PFSK-1 (cell line): ENCODE measurements around the gene C2orf80.

Experiments used
- POLR2AphosphoS5 ChIP-seq: IDR thresholded peaks from 2 replicates; pipeline ENCODE4 v1.6.1; 2012; ENCODE audit warnings: low read depth, mild to moderate bottlenecking, control low read depth, low read length, moderate library complexity
- TF ChIP-seq, protein P1 (sequence below), 2 experiments: IDR thresholded peaks; 2 replicates each; pipeline versions ENCODE4 v1.6.1 to v1.8.0; 2011 to 2012; ENCODE audit warnings: low read depth in 2 of 2, low read length in 2 of 2, control low read depth in 1 of 2, inconsistent platforms in 1 of 2, mild to moderate bottlenecking in 1 of 2, moderate library complexity in 1 of 2; ENCODE audit not compliant: insufficient read depth in 1 of 2

DNA sequence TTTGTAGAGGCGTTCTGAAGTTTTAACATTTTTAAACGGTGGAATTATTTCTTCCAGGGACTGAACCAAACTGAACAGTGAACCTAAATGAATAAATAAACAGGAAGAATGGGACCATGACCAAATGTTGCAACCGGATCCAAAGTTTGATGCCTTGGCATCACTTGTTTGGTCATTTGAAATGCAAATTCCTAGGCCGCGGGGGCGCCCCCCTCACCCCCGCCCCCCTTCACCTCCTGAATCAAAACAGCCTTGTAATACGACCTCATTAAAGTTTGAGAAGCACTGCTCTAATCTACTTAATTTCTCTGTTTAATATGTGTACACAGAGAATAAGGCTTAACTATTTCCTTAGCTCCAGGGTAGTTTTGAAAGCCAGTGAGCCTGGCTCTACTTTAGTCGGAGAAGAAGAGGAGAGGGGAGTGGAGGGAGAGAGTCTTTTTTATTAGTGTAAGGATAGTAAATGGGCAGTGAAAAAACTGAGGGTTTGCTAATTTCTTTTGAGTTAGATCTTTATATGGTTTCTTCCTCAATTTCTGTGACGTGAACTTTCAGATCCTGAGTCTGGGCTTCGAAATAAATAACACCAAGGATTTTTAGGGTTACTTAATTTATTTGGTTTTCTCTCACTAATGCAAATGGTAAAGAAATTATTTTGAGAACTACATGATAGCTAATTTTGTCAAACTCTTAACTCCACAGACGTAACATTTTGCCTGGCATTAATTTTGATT lies 5.7 kb downstream of the C2orf80 start:
- no peak for TF ChIP-seq POLR2AphosphoS5
- TF ChIP-seq, protein P1, sequence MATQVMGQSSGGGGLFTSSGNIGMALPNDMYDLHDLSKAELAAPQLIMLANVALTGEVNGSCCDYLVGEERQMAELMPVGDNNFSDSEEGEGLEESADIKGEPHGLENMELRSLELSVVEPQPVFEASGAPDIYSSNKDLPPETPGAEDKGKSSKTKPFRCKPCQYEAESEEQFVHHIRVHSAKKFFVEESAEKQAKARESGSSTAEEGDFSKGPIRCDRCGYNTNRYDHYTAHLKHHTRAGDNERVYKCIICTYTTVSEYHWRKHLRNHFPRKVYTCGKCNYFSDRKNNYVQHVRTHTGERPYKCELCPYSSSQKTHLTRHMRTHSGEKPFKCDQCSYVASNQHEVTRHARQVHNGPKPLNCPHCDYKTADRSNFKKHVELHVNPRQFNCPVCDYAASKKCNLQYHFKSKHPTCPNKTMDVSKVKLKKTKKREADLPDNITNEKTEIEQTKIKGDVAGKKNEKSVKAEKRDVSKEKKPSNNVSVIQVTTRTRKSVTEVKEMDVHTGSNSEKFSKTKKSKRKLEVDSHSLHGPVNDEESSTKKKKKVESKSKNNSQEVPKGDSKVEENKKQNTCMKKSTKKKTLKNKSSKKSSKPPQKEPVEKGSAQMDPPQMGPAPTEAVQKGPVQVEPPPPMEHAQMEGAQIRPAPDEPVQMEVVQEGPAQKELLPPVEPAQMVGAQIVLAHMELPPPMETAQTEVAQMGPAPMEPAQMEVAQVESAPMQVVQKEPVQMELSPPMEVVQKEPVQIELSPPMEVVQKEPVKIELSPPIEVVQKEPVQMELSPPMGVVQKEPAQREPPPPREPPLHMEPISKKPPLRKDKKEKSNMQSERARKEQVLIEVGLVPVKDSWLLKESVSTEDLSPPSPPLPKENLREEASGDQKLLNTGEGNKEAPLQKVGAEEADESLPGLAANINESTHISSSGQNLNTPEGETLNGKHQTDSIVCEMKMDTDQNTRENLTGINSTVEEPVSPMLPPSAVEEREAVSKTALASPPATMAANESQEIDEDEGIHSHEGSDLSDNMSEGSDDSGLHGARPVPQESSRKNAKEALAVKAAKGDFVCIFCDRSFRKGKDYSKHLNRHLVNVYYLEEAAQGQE (IDR thresholded peaks at IDR 0.05; ENCODE audit: insufficient read depth in 1 of 2, low read depth in 2 of 2, low read length in 2 of 2), result no peak
